Measurements from ENCODE around the gene LYG1.

- TF ChIP-seq CTCF (IDR thresholded peaks at IDR 0.05) (no peak), SIN3A (IDR thresholded peaks at IDR 0.05; ENCODE audit: borderline replicate concordance, insufficient read depth, low read depth, low read length) (no peak), POLR2AphosphoS5 (IDR thresholded peaks at IDR 0.05; ENCODE audit: low read depth, low read length) (no peak), TCF7L2 (IDR thresholded peaks at IDR 0.05; ENCODE audit: low read depth, low read length) (no peak), REST (IDR thresholded peaks at IDR 0.05; ENCODE audit: insufficient read depth in 1 of 2, low read depth in 2 of 2, low read length in 1 of 2) (no peak)
Measured at GRCh38 chr2:99260184-99260583, 40.8 kb downstream of the LYG1 start.

Data from Panc1 (cell line).